GM12891 (cell line): Measurements from ENCODE around the gene ALPK3.

Source experiments
- POLR2A ChIP-seq: IDR thresholded peaks from 2 replicates; pipeline ENCODE4 v1.6.1; 2011; ENCODE audit warnings: low read depth, low read length, control low read depth
- POLR2AphosphoS5 ChIP-seq: IDR thresholded peaks from 2 replicates; pipeline ENCODE4 v1.6.1; 2011; ENCODE audit warnings: low read depth, low read length, control low read depth
- TAF1 ChIP-seq: IDR thresholded peaks from 2 replicates; pipeline ENCODE4 v1.6.1; 2011; ENCODE audit warnings: low read depth, low read length, control low read depth

DNA sequence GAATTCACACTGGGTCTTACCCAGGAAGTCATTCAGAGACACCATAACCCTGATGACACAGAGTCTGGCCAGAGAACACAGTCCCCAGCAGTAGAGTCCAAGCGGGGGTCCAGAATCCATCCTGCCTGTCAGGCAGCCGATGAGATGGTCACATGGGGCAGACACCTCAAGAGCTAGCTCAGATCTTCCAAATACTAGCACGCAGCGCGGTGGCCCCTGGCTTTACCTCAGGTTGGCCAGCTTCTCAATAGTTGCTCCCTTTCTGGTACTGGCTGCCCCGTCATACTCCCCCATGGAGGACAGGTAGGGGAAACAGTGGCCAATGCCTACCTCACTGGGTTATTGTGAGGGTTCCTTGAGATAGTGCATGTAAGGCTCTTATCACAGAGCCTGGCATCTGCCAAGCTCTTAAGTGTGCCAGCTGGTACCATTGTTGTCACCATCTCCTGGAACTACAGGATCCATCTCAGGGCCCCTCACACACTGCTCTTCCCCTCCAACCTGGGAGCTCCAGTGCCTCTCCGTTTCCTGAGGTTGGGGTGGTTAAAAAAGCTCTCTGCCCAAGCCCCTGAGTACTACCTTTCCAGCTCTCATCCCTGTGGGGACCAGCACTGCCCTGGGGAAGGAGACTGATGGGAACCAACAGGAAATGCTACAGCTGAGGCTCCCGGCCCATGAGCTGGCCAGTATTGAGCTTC, 63.8 kb downstream of the ALPK3 start:
- TF ChIP-seq POLR2A (no peak), POLR2AphosphoS5 (no peak), TAF1 (no peak)
